Keratinocyte (primary cell): Measurements from ENCODE around the gene ATP6V0A1. TPM values are rescaled to one million over a fixed set of nuclear protein-coding genes. Genes with fewer than 3 reads are reported as not detected.

Source experiments
- DNase-seq: peaks from one replicate; pipeline ENCODE4 v3.0.0-alpha.2; 2011; ENCODE audit warnings: low read depth, missing footprints, low spot score
- FAIRE-seq: peaks from 2 replicates; lab custom pipeline; 2011; peaks lifted over from hg19 to GRCh38; lab: Jason Lieb, UNC
- H2AFZ ChIP-seq: 2 replicates; pipeline ENCODE4 v1.6.0; 2012; ENCODE audit warnings: low read length, control low read depth, inconsistent platforms; ENCODE audit not compliant: control insufficient read depth
- H3K27ac ChIP-seq: 2 replicates; pipeline ENCODE4 v1.5.1; 2011; ENCODE audit warnings: low read length; ENCODE audit not compliant: control insufficient read depth, insufficient read depth
- H3K27me3 ChIP-seq: 3 replicates; pipeline ENCODE4 v1.6.0; 2011; ENCODE audit warnings: low read length; ENCODE audit not compliant: control insufficient read depth, insufficient read depth; ENCODE audit errors: extremely low read depth
- H3K36me3 ChIP-seq, 2 experiments: 2 replicates in 1 of 2; 3 replicates in 1 of 2; pipeline ENCODE4 v1.5.1; 2011; ENCODE audit warnings: low read length in 2 of 2, mild to moderate bottlenecking in 1 of 2; ENCODE audit not compliant: control insufficient read depth in 2 of 2, insufficient read depth in 2 of 2; ENCODE audit errors: extremely low read depth in 1 of 2
- H3K4me1 ChIP-seq: 3 replicates; pipeline ENCODE4 v1.5.1; 2011; ENCODE audit warnings: low read length; ENCODE audit not compliant: control insufficient read depth, insufficient read depth; ENCODE audit errors: extremely low read depth
- H3K4me2 ChIP-seq: 3 replicates; pipeline ENCODE4 v1.6.0; 2011; ENCODE audit warnings: low read depth, low read length; ENCODE audit not compliant: control insufficient read depth, insufficient read depth; ENCODE audit errors: extremely low read depth
- H3K4me3 ChIP-seq, 3 experiments: fragments of 200-600 bp in 1 of 3; sonication (generic) in 1 of 3; 2 replicates in 2 of 3; 3 replicates in 1 of 3; pipeline ENCODE4 v1.5.1; 2011 to 2016; ENCODE audit warnings: low read length in 3 of 3, mild to moderate bottlenecking in 3 of 3, control low read depth in 2 of 3, inconsistent platforms in 1 of 3, low read depth in 1 of 3, mixed read lengths in 1 of 3, mixed run types in 1 of 3, moderate library complexity in 1 of 3; ENCODE audit not compliant: control insufficient read depth in 2 of 3, insufficient read depth in 2 of 3; ENCODE audit errors: extremely low read depth in 1 of 3
- H3K79me2 ChIP-seq: 2 replicates; pipeline ENCODE4 v1.6.0; 2012; ENCODE audit warnings: low read length; ENCODE audit not compliant: control insufficient read depth, insufficient read depth
- H3K9ac ChIP-seq: 3 replicates; pipeline ENCODE4 v1.6.0; 2011; ENCODE audit warnings: low read length; ENCODE audit not compliant: control insufficient read depth, insufficient read depth; ENCODE audit errors: extremely low read depth
- H3K9me1 ChIP-seq: 3 replicates; pipeline ENCODE4 v1.6.0; 2011; ENCODE audit warnings: low read length; ENCODE audit not compliant: control insufficient read depth, insufficient read depth; ENCODE audit errors: extremely low read depth
- H3K9me3 ChIP-seq: 2 replicates; pipeline ENCODE4 v1.5.1; 2012; ENCODE audit warnings: low read depth, low read length; ENCODE audit not compliant: control insufficient read depth
- H4K20me1 ChIP-seq: 3 replicates; pipeline ENCODE4 v1.6.0; 2011; ENCODE audit warnings: low read length; ENCODE audit not compliant: control insufficient read depth, insufficient read depth; ENCODE audit errors: extremely low read depth
- CTCF ChIP-seq, 3 experiments: IDR thresholded peaks in 1 of 3; conservative IDR thresholded peaks in 1 of 3; optimal IDR thresholded peaks in 1 of 3; 2 replicates in 2 of 3; 3 replicates in 1 of 3; pipeline versions ENCODE3 to v1.5.1; 2011; ENCODE audit warnings: low read length in 3 of 3, mild to moderate bottlenecking in 3 of 3, moderate library complexity in 2 of 3, control low read depth in 1 of 3, inconsistent platforms in 1 of 3; ENCODE audit not compliant: insufficient read depth in 2 of 3; ENCODE audit errors: extremely low read depth in 1 of 3
- EZH2 ChIP-seq: IDR thresholded peaks from one replicate; pipeline ENCODE4 v1.6.1; 2012; ENCODE audit warnings: inconsistent platforms, mild to moderate bottlenecking, low read length, moderate library complexity
- dilution Hi-C: fragments of 300-500 bp; cut with MboI; formaldehyde crosslinking; loops from one replicate; pipeline ENCODE4 v1.7.0; 2020; ENCODE audit warnings: low sequenced_read_pairs; ENCODE audit not compliant: extremely low pct_ligation_motif_present
- polyA plus RNA-seq, 5 experiments: library from polyadenylated mRNA; depleted of rRNA in 3 of 5; stranded (reverse) in 3 of 5; stranded (forward) in 1 of 5; unstranded in 1 of 5; fragments of >200 nt; gene quantifications; 1 replicate in 1 of 5; 2 replicates in 3 of 5; 3 replicates in 1 of 5; pipeline versions ENCODE4 v1.2.1 to v1.2.3, GENCODE V29; 2011 to 2012; ENCODE audit warnings: missing spikeins in 2 of 5, low read depth in 1 of 5, low replicate concordance in 1 of 5

The ATP6V0A1 gene
- polyA plus RNA-seq, 1 donor (not counting 4 experiments of a cell fraction or from before 2014, with no cell fraction given): 24.0 TPM

GRCh38 chr17:42514279-42514678, 55.6 kb downstream of the ATP6V0A1 start:
- dilution Hi-C loops: loop anchor here (25.0 kb wide), 1 partner anchor 202 kb away; no protein-coding TSS in a partner anchor
- Histone ChIP-seq H2AFZ (no peak overlapping the region), H3K27me3 (no peaks in the 10 kb centered on the region), H3K9me3 (no peaks in the 10 kb centered on the region), H3K9ac (no peak overlapping the region), H3K36me3 (peaks cover 15 to 24% of the 10 kb centered on the region in 2 experiments), H4K20me1 (no peaks in the 10 kb centered on the region), H3K4me2 (no peak overlapping the region), H3K4me3 (no peak overlapping the region), H3K9me1 (no peaks in the 10 kb centered on the region), H3K27ac (no peak overlapping the region), H3K79me2 (no peaks in the 10 kb centered on the region), H3K4me1 (peaks cover 20% of the 10 kb centered on the region)
- FAIRE-seq: no peak
- TF ChIP-seq CTCF (optimal IDR thresholded peaks at IDR 0.05 in 1 of 3, IDR thresholded peaks at IDR 0.05 in 1 of 3, conservative IDR thresholded peaks at IDR 0.05 in 1 of 3; ENCODE audit: extremely low read depth in 1 of 3, insufficient read depth in 2 of 3, low read length in 3 of 3) (no peak), EZH2 (no peak)
- DNase-seq: no peak

- Histone ChIP-seq H3K36me3 (peaks cover 13 to 22% of the 10 kb centered on the region in 2 experiments), H3K4me3 (no peak overlapping the region), H3K27me3 (no peaks in the 10 kb centered on the region), H3K79me2 (no peaks in the 10 kb centered on the region), H3K9ac (no peak overlapping the region), H3K4me1 (peaks cover 26% of the 10 kb centered on the region), H2AFZ (no peak overlapping the region), H4K20me1 (no peaks in the 10 kb centered on the region), H3K4me2 (no peak overlapping the region), H3K9me1 (no peaks in the 10 kb centered on the region), H3K27ac (no peak overlapping the region), H3K9me3 (no peaks in the 10 kb centered on the region)
- no peak for TF ChIP-seq EZH2
- TF ChIP-seq CTCF (optimal IDR thresholded peaks at IDR 0.05 in 1 of 3, IDR thresholded peaks at IDR 0.05 in 1 of 3, conservative IDR thresholded peaks at IDR 0.05 in 1 of 3; ENCODE audit: extremely low read depth in 1 of 3, insufficient read depth in 2 of 3, low read length in 3 of 3): no peak
- FAIRE-seq (no peak), DNase-seq (no peak)
- dilution Hi-C loops: loop anchor here (25.0 kb wide), 1 partner anchor 203 kb away; no protein-coding TSS in a partner anchor
Observed at GRCh38 chr17:42514867-42515266, 56.2 kb downstream of the ATP6V0A1 start.
